GM18861 (cell line): ENCODE measurements around the gene PPP1R1B.

Experiments
- ATAC-seq: cut with Tn5 transposase; IDR thresholded peaks from one replicate; pipeline ENCODE4 v1.9.1; 2021; ENCODE audit not compliant: unreplicated experiment

The PPP1R1B gene

GRCh38 chr17:39631403-39631802 lies 4.7 kb downstream of the PPP1R1B start:
- no peak for ATAC-seq

GRCh38 chr17:39632153-39632941 lies 5.6 kb downstream of the PPP1R1B start:
- ATAC-seq: no peak

DNA sequence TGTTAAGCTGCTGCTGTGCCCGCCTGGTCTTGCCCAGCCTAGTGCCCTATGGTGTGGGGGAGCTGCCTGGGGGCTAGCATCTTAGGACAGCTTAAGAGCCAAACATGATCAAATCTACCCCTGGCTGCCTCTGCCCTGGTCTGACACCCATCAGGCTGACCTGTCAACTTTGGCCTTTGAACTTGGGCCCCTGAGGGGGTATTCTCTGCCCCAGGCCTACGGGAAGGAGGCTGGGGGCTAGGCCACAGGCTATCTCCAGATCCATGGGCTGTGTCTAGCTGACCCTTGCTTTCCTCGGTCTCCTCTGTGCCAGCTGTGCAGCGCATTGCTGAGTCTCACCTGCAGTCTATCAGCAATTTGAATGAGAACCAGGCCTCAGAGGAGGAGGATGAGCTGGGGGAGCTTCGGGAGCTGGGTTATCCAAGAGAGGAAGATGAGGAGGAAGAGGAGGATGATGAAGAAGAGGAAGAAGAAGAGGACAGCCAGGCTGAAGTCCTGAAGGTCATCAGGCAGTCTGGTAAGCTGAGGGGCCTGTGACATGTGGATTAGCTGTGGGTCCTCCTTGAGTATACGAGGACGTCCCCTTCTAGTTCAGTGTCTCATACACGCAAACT lies 6.9 kb downstream of the PPP1R1B start:
- ATAC-seq: no peak

DNA sequence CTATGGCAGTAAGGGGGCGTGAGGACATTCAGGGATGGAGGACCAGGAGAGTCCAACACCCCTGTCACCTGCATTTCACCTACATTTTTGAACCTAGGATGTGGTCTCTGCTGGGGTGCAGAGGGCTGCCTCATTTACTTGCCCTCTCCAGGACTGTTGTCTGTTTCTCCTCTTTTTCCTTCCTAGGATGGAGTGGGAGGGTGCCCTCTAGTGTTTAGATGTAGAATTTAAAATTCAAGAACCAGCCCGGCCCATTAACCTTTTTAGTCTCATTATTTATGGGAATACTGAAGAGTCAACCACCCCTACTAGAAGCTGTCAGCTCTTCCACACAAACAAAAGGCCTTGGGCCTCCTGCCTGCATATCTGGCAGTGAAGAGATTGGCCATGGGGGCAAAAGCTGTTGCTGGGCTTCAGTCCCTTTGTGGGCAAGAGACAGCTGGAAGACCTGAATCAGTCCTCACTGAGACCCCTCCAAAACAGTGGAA lies 7.7 kb downstream of the PPP1R1B start:
- ATAC-seq: no peak

DNA sequence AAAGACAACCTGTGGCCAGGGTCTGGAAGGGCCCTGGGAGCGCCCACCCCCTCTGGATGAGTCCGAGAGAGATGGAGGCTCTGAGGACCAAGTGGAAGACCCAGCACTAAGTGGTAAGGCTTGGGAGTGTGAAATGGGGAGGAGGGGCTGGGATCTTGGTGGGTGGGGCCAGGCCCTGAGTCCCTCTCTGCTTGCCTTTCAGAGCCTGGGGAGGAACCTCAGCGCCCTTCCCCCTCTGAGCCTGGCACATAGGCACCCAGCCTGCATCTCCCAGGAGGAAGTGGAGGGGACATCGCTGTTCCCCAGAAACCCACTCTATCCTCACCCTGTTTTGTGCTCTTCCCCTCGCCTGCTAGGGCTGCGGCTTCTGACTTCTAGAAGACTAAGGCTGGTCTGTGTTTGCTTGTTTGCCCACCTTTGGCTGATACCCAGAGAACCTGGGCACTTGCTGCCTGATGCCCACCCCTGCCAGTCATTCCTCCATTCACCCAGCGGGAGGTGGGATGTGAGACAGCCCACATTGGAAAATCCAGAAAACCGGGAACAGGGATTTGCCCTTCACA lies 8.9 kb downstream of the PPP1R1B start:
- ATAC-seq: no peak

DNA sequence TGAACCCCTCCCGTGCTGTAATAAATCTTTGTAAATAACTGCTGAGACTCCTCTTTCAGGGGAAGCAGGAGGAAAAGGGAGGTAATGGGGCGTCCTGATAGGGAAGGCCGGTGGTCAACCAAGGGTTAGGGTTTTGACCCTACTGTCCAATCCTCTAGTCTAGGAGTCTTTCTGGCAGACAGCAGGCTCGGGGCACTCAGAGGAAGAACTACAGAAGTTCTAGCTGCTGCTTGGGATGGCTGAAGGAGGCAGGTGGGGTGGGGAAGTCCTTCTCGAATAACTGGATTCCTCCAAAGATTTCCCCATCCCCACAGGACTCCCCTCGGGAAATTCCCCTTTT lies 9.8 kb downstream of the PPP1R1B start:
- ATAC-seq: no peak

DNA sequence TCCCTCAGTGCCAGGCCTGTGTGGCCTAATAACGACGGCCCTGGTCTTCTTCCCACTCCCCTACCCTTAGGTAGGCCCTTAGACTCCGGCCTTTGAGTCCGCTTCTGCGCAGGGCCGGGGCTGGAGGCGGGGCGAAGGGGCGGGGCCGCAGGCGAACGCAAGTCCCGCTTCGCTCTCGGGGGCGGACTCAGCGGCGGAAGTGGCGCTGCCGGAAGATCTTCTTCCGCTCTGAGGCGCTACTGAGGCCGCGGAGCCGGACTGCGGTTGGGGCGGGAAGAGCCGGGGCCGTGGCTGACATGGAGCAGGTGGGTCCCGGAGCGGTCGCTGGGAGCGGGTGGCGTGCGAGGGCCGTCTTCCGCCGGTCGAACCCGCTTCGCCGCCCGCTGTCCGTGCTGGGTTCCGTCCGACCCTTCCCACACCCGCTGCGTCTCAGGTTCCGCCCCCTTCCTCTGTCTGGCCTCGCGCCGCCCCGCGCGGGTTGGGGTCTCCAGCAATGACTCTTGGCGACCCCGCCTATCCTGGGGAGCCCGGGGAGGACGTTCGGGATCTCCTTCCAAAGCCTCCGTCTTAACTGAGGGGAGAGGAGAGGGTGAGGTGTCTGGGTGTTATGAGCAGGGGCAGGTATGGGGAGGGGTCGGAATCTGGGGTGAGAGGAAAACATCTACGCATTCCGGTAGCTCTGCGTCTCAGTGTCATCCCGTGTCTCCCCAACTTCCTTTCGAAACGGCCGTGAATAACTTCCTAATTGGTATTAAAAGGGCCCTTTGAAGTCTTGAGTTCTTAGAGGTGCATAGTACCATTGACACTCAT lies 10.4 kb downstream of the PPP1R1B start, which contains the start of gene STARD3:
Gene STARD3 (plus strand): TSS at position 218 of the 810 bp plus-strand sequence. CDS start 16,388 bp downstream, outside the sequence.
- ATAC-seq: peak; percentile 75

DNA sequence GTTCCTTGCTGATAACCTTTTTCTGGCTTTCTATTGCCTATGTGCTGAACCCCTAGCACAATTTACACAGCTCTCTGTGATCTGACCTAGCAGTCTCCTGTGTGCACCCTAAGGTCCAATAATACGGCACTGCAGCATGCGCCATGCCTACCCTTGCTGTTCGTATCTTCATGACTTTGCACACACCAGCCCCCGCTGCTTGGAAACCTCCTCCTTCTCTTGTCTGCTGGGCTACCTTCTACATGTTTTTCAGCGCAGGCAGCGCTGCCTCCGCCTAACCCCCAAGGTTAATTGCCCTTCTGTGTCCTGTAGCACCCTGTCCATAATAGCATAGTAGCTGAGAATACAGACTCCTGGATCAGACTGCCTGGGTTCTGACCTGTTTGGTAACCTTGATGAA lies 11.6 kb downstream of the PPP1R1B start:
- no peak for ATAC-seq

GRCh38 chr17:39639043-39639442 lies 12.3 kb downstream of the PPP1R1B start:
- ATAC-seq: no peak

DNA sequence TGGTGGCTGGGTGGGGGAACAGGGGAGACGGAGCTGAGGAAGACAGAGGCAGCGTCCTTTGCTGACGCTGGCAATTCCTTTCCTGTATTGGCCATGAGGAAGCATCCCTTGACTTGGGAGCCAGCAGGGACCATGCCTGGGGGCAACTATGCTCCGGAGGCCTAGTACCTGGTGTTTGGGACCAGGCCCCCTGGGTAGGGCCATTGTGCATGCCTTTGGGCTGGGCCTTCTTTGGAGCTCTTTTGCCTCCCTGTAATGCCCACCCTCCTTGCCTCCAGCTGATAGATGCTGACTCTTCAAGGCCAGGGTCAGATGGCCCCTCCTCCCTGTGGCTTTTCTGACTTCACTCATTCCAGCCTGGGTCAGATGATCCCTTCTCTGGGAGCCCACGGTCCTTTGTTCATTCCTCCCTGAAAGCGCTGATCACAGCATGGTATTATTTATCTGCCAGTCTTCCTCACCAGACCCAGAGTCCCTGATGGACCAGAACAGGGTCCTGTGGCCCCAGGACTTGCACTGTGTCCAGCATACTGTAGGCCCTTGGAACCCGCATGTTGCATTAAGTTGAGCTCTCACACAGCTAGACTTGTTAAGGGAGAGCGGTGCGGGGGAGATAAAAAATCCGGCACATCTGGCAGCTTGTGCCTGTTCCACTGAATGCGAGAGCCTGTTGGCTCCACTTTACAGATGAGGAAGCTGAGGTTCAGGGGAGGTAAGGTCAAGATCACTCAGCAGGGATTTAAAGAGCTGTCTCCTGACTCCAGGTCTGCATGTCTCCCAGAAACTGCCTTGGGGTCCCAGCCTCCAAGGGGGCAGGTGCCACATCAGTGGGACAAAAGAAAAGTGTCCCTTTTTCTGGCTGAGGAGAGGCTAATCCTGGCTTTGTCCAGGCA lies 13.1 kb downstream of the PPP1R1B start:
- no peak for ATAC-seq

DNA sequence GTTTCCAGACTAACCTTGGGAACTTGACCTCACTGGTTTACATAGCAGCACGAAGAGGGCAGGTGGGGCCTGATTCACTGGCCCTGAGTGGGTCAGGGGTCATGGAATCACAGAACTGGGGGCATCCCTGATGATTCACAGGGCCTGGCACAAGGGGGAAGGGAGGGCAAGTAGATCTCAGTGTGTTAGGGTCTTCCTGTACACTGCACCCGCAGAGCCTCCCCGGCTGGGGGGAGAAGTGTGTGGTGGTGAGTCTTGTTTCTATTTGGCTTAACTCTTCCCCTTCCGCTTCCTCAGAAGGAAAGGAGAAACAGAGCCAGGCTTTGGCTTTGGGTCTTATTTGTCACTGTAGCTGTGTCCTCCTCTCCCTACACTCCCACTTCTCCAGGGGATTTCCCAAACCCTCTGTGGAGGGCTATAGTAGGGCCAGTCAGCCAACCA lies 13.9 kb downstream of the PPP1R1B start:
- ATAC-seq: no peak

DNA sequence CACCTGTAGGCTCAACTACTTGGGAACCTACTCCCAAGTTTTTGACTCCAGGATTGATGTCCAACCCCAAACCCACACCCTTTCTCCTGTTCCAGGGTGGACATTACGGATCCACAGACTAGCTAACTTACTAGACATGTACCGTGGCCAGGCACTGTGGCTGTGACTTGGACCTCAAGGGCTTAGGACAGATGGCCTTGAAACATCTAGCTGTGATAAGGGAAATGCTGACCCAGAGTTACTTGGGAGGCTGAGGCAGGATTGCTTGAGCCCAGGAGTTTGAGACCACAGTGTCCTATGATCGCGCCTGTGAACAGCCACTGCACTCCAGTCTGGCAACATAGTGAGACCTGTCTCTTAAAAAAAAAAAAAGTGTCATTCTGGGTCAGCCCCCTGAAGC lies 14.3 kb downstream of the PPP1R1B start:
- no peak for ATAC-seq

DNA sequence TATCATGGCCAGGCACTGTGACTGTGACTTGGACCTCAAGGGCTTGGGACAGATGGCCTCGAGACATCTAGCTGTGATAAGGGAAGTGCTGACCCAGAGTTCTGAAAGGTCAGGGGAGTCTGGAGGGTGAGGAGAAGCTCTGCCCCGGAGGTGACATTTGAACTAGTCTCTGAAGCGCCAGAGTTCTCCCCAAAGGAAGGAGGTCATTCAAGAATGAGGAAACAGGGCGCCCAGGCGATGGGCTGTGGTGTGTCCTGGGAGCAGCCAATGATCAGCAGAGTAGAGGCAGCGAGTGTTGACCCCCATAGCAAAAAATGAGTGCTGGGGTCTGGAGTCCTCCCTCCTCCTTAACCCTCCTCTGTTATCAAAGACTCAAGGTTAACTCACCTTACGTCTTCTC lies 15.1 kb downstream of the PPP1R1B start:
- no peak for ATAC-seq

GRCh38 chr17:39642291-39643074 lies 15.7 kb downstream of the PPP1R1B start:
- no peak for ATAC-seq

GRCh38 chr17:39643271-39643670 lies 16.5 kb downstream of the PPP1R1B start:
- no peak for ATAC-seq

GRCh38 chr17:39647256-39647655 lies 20.5 kb downstream of the PPP1R1B start:
- no peak for ATAC-seq

DNA sequence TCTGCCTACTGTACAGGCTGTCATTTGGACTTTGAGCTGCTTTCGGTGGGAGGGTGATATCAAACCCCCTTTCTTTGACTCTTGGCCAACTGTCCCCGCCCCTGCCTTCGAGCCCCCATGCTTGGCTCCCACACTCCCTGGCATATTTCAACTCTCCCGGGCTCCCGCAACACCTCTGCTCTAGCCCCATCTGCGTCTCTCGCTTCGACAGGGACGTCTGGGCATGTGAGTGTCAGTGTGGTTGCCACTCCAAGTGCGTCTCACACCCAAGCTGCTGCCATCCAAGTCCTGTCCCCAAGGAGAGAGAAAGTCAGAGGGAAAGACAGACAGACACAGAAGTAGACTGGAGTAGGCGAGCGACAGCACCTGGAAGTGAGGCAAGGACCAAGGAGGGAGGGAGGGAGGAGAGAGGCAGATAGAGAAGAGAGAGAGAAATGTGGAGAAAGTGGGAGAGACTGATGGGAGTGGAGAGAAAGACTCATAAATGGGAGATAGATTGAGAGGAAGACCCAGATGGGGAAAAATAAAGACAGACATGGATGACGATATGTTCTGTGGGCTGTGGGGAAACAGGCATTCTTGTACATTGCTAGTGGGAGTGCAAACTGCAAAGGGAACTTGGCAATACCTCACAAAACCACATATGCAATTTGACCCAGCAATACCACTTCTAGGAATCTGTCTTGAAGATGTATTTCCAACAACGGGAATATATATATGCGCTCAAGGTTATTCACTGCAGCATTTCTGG lies 22.0 kb downstream of the PPP1R1B start:
- ATAC-seq: no peak

- no peak for ATAC-seq
These were observed 23.4 kb downstream of the PPP1R1B start for GRCh38 chr17:39650121-39650579.
